GM23338 (cell line): ENCODE data around the gene TNFAIP6. TPM values are rescaled to one million over a fixed set of nuclear protein-coding genes. Genes with fewer than 3 reads are reported as not detected.

ENCODE experiments used
- ATAC-seq: fragments of 200-7000 bp; cut with Tn5 transposase; 3 replicates; pipeline ENCODE4 v1.9.1; 2020
- DNase-seq: peaks from one replicate; pipeline ENCODE4 v3.0.0-alpha.2; 2015; ENCODE audit warnings: low spot score
- H2AFZ ChIP-seq: fragments of 200-600 bp; sonication (generic); 2 replicates; pipeline ENCODE4 v1.8.0; 2016; ENCODE audit warnings: antibody characterized with exemption, mild to moderate bottlenecking, moderate library complexity
- H3F3A ChIP-seq: fragments of 200-600 bp; sonication (generic); replicated peaks from 2 replicates; pipeline ENCODE4 v1.8.0; 2017; ENCODE audit warnings: antibody characterized with exemption, mixed run types, low read depth
- H3K27ac ChIP-seq: fragments of 200-600 bp; sonication (generic); 2 replicates; pipeline ENCODE4 v1.6.1; 2016; ENCODE audit warnings: low read depth
- H3K27me3 ChIP-seq: fragments of 200-600 bp; sonication (generic); 2 replicates; pipeline ENCODE4 v1.8.0; 2016; ENCODE audit warnings: mild to moderate bottlenecking, mixed run types, moderate library complexity; ENCODE audit not compliant: insufficient read depth
- H3K36me3 ChIP-seq: fragments of 200-600 bp; sonication (generic); 2 replicates; pipeline ENCODE4 v1.8.0; 2016; ENCODE audit warnings: mild to moderate bottlenecking; ENCODE audit not compliant: insufficient read depth
- H3K4me1 ChIP-seq: fragments of 200-600 bp; sonication (generic); 2 replicates; pipeline ENCODE4 v1.8.0; 2016; ENCODE audit warnings: mild to moderate bottlenecking, moderate library complexity; ENCODE audit not compliant: insufficient read depth
- H3K4me2 ChIP-seq: fragments of 200-600 bp; sonication (generic); 2 replicates; pipeline ENCODE4 v1.7.1; 2017; ENCODE audit warnings: mixed run types
- H3K4me3 ChIP-seq: fragments of 200-600 bp; sonication (generic); 2 replicates; pipeline ENCODE4 v1.6.1; 2016; ENCODE audit warnings: mixed run types
- H3K79me2 ChIP-seq: fragments of 200-600 bp; sonication (generic); replicated peaks from 2 replicates; pipeline ENCODE4 v1.8.0; 2017; ENCODE audit warnings: mild to moderate bottlenecking; ENCODE audit not compliant: insufficient read depth
- H3K9me2 ChIP-seq: fragments of 200-600 bp; sonication (generic); 2 replicates; pipeline ENCODE4 v1.8.0; 2017; ENCODE audit not compliant: insufficient read depth
- H4K20me1 ChIP-seq: fragments of 200-600 bp; sonication (generic); replicated peaks from 2 replicates; pipeline ENCODE4 v1.8.0; 2017; ENCODE audit warnings: mild to moderate bottlenecking; ENCODE audit not compliant: insufficient read depth
- H3K27ac Mint-ChIP-seq: 2 replicates; pipeline ENCODE4 v1.8.0; 2020; ENCODE audit warnings: inconsistent platforms, mild to moderate bottlenecking, moderate library complexity, mixed read lengths
- H3K27me3 Mint-ChIP-seq: 3 replicates; pipeline ENCODE4 v1.8.0; 2022; ENCODE audit warnings: low read depth, mild to moderate bottlenecking, moderate library complexity, mixed read lengths, inconsistent platforms; ENCODE audit not compliant: insufficient read depth, poor library complexity
- H3K36me3 Mint-ChIP-seq: 3 replicates; pipeline ENCODE4 v1.8.0; 2021; ENCODE audit warnings: low read depth, mild to moderate bottlenecking, inconsistent platforms, moderate library complexity, mixed read lengths
- H3K4me1 Mint-ChIP-seq: 3 replicates; pipeline ENCODE4 v1.8.0; 2020; ENCODE audit warnings: mild to moderate bottlenecking, inconsistent platforms, mixed read lengths
- H3K4me3 Mint-ChIP-seq: 3 replicates; pipeline ENCODE4 v1.8.0; 2021; ENCODE audit warnings: moderate library complexity, mild to moderate bottlenecking, inconsistent platforms, mixed read lengths
- H3K9me3 Mint-ChIP-seq: 3 replicates; pipeline ENCODE4 v1.8.0; 2020; ENCODE audit warnings: moderate library complexity, mild to moderate bottlenecking, inconsistent platforms, mixed read lengths
- CREB1 ChIP-seq: fragments of 250-450 bp; sonication (Bioruptor Pico); IDR thresholded peaks from 2 replicates; pipeline ENCODE4 v1.5.0; 2020; ENCODE audit warnings: low read depth, mild to moderate bottlenecking, moderate library complexity
- CTCF ChIP-seq, 2 experiments: fragments of 200-600 bp in 1 of 2; sonication (generic) in 1 of 2; conservative IDR thresholded peaks; 2 replicates each; pipeline versions ENCODE4 v1.5.1 to v1.6.1; 2016 to 2017; ENCODE audit warnings: antibody characterized with exemption in 2 of 2, low read depth in 2 of 2, mild to moderate bottlenecking in 2 of 2, moderate library complexity in 1 of 2
- ETS1 ChIP-seq: IDR thresholded peaks from 2 replicates; pipeline ENCODE4 v1.6.1; 2016; ENCODE audit warnings: antibody characterized with exemption
- EZH2 ChIP-seq: fragments of 200-600 bp; sonication (generic); IDR thresholded peaks from one replicate; pipeline ENCODE4 v1.8.0; 2017; ENCODE audit warnings: antibody characterized with exemption, mild to moderate bottlenecking, low read depth; ENCODE audit not compliant: unreplicated experiment
- EZH2phosphoT487 ChIP-seq: fragments of 200-600 bp; sonication (generic); IDR thresholded peaks from one replicate; pipeline ENCODE4 v1.8.1; 2018; ENCODE audit warnings: antibody characterized with exemption; ENCODE audit not compliant: unreplicated experiment
- JUNB ChIP-seq: IDR thresholded peaks from one replicate; pipeline ENCODE4 v1.6.1; 2016; ENCODE audit warnings: antibody characterized with exemption; ENCODE audit not compliant: unreplicated experiment
- NANOG ChIP-seq: IDR thresholded peaks from 2 replicates; pipeline ENCODE4 v1.6.1; 2016; ENCODE audit warnings: antibody characterized with exemption, borderline replicate concordance
- POLR2AphosphoS5 ChIP-seq: IDR thresholded peaks from 2 replicates; pipeline ENCODE4 v1.6.1; 2016; ENCODE audit warnings: antibody characterized with exemption, low read depth
- REST ChIP-seq: IDR thresholded peaks from one replicate; pipeline ENCODE4 v1.6.1; 2018; ENCODE audit warnings: antibody characterized with exemption; ENCODE audit not compliant: unreplicated experiment
- STAT1 ChIP-seq: IDR thresholded peaks from one replicate; pipeline ENCODE4 v1.6.1; 2016; ENCODE audit warnings: antibody characterized with exemption; ENCODE audit not compliant: unreplicated experiment
- ZNF114 ChIP-seq: fragments of 250-450 bp; sonication (Bioruptor Pico); IDR thresholded peaks from 2 replicates; pipeline ENCODE4 v1.5.0; 2020; ENCODE audit warnings: mild to moderate bottlenecking, moderate library complexity
- ZNF331 ChIP-seq: fragments of 250-450 bp; sonication (Bioruptor Pico); IDR thresholded peaks from 2 replicates; pipeline ENCODE4 v1.5.0; 2020; ENCODE audit warnings: low read depth, mild to moderate bottlenecking, moderate library complexity
- ZNF462 ChIP-seq: fragments of 250-450 bp; sonication (Bioruptor Pico); IDR thresholded peaks from 2 replicates; pipeline ENCODE4 v1.5.0; 2020; ENCODE audit warnings: mild to moderate bottlenecking, moderate library complexity
- polyA plus RNA-seq: library from polyadenylated mRNA; unstranded; fragments of >200 nt; fragmentation: Nextera tagmentation; extraction: Ambion mirVana; gene quantifications from 2 replicates; pipeline ENCODE4 v1.2.1, GENCODE V29; 2016
- total RNA-seq: library from RNA; depleted of rRNA; stranded (reverse); fragments of >200 nt; shearing (Covaris generic); gene quantifications from 2 replicates; pipeline ENCODE4 v1.2.3, GENCODE V29; 2014

The TNFAIP6 gene
- total and polyA plus RNA-seq, 2 experiments from 2014 or later: 2.9 to 6.1 TPM

- no peaks in the 10 kb centered on the region for H3K79me2 ChIP-seq
- H3K27ac Mint-ChIP-seq: no peak overlapping the region
- H3K9me3 Mint-ChIP-seq: peaks cover 16% of the 10 kb centered on the region
- no peak for DNase-seq
- peaks cover 14% of the 10 kb centered on the region; the same call in 2 of the 3 replicates for H3K36me3 Mint-ChIP-seq
- H3K4me1 Mint-ChIP-seq: peaks cover 46% of the 10 kb centered on the region
- H3K9me2 ChIP-seq: no peaks in the 10 kb centered on the region
- no peaks in the 10 kb centered on the region for H3K27me3 Mint-ChIP-seq
- H4K20me1 ChIP-seq: no peaks in the 10 kb centered on the region
- TF ChIP-seq EZH2phosphoT487 (no peak), STAT1 (no peak), ZNF114 (CRISPR knock-in tag) (no peak), NANOG (no peak), CTCF (conservative IDR thresholded peaks at IDR 0.05; ENCODE audit: low read depth in 2 of 2) (no peak), JUNB (no peak), CREB1 (no peak), ETS1 (no peak), EZH2 (no peak), REST (no peak), POLR2AphosphoS5 (no peak), ZNF462 (CRISPR knock-in tag) (no peak), ZNF331 (CRISPR knock-in tag) (no peak)
- H2AFZ ChIP-seq: no peak overlapping the region
- no peak overlapping the region for H3K27ac ChIP-seq
- no peak overlapping the region for H3K4me3 ChIP-seq
- H3K4me3 Mint-ChIP-seq: no peak overlapping the region
- no peaks in the 10 kb centered on the region for H3K27me3 ChIP-seq
- peaks cover 28% of the 10 kb centered on the region for H3K4me1 ChIP-seq
- no peak for ATAC-seq
- 0 out of 2 replicates have a peak overlapping the region, but pooled peaks have one; percentile 9 for H3K4me2 ChIP-seq
- no peaks in the 10 kb centered on the region for H3K36me3 ChIP-seq
- no peaks in the 10 kb centered on the region for H3F3A ChIP-seq
Observed at GRCh38 chr2:151338115-151338514, 19.3 kb upstream of the TNFAIP6 start.
